ENCODE results near the gene ZNF385A. TPM values are rescaled to one million over a fixed set of nuclear protein-coding genes. Genes with fewer than 3 reads are reported as not detected.

Gene ZNF385A
- polyA plus RNA-seq, 2 donors, result 44.6 to 49.9 TPM

DNA sequence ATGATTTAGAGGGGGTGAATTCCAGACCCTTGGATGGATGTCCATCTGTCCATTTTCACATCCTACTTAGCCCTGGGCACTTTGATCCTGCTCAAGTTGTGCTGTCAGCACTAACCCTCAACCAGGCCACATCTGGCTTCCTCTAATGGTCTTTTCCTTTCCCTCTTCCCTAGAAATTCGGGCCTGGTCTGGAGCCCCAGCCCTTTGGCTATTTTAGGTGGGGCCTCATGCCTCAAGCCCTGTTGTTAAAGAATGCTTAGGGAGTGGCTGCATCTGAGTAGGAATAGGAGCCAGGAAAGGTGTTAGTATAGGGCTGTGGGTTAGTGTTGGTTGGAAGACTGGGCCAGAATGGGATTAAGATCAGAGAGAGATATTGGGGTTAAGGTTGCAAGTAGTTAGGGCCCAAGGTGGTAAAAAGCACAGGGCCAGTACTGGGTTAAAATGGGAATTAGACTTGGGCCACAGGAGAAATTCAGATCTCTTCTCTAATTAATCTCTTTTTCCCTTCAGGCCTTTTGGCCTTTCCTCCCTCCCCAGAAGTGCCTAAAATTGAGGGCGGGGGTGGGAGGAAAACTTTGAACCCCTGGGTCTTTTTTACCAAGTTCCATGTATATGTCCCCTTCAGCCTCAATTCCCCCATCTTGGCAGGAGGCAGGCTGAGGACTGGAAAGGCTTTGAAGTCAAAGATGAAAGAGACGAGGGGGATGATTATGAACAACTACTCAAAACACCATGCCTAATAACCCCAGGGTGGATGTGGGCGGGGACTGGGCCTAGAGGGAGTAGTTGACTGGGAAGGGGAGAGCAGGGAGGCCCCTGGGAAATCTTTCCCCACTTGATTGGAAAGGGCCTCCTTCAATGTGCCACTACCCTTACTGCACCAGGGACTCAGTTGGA, 4.0 kb upstream of the ZNF385A start:
- peak overlapping the region; percentile 76 to 92 for H3K27ac ChIP-seq (ENCODE audit: low read depth in 2 of 2, low read length in 1 of 2)
- H3K4me3 ChIP-seq (ENCODE audit: low read depth in 1 of 2, low read length in 2 of 2), result no peak overlapping the region
- peaks cover 0 to 35% of the 10 kb centered on the region in 2 donors for H3K4me1 ChIP-seq (ENCODE audit: control insufficient read depth in 2 of 2, insufficient read depth in 2 of 2, low read length in 1 of 2)
- H3K9me3 ChIP-seq (ENCODE audit: control insufficient read depth in 2 of 2, insufficient read depth in 1 of 2, low read depth in 1 of 2, low read length in 1 of 2), result no peaks in the 10 kb centered on the region
- no peaks in the 10 kb centered on the region for H3K27me3 ChIP-seq (ENCODE audit: control insufficient read depth in 1 of 2, insufficient read depth in 2 of 2, low read length in 2 of 2)
- no peaks in the 10 kb centered on the region for H3K36me3 ChIP-seq (ENCODE audit: control insufficient read depth in 2 of 2, insufficient read depth in 2 of 2, low read length in 1 of 2)
- 44 to 57% methylated on average over 4 of the region's 4 CpGs for WGBS, 2 donors

DNA sequence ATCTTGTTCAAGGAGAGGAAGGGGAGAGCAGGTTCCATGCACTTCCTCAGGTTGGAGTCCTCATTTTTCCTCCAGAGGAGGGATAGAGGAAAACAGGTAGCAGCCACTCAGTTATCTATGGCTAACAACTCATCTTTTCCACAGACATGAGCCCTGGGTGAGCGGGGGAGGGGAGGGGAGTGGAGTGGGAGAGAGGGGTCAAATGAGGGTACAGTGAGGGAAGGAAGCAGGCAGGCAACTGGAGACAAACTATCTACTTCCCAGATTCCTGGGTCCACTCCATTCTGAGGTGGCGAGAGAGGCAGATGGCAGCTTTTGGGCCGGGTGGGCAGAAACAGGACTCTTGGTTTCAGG, 2.6 kb upstream of the ZNF385A start:
- no peaks in the 10 kb centered on the region for H3K27me3 ChIP-seq (ENCODE audit: control insufficient read depth in 1 of 2, insufficient read depth in 2 of 2, low read length in 2 of 2)
- 83 to 89% methylated on average over 3 of the region's 3 CpGs for WGBS, 2 donors
- no peaks in the 10 kb centered on the region for H3K9me3 ChIP-seq (ENCODE audit: control insufficient read depth in 2 of 2, insufficient read depth in 1 of 2, low read depth in 1 of 2, low read length in 1 of 2)
- H3K27ac ChIP-seq (ENCODE audit: low read depth in 2 of 2, low read length in 1 of 2), result peak overlapping the region; percentile 65 to 86
- peaks cover 0 to 32% of the 10 kb centered on the region in 2 donors for H3K4me1 ChIP-seq (ENCODE audit: control insufficient read depth in 2 of 2, insufficient read depth in 2 of 2, low read length in 1 of 2)
- H3K36me3 ChIP-seq (ENCODE audit: control insufficient read depth in 2 of 2, insufficient read depth in 2 of 2, low read length in 1 of 2), result no peaks in the 10 kb centered on the region
- H3K4me3 ChIP-seq (ENCODE audit: low read depth in 1 of 2, low read length in 2 of 2), result no peak overlapping the region

GRCh38 chr12:54386403-54387113, 2.0 kb upstream of the ZNF385A start:
- no peaks in the 10 kb centered on the region for H3K27me3 ChIP-seq (ENCODE audit: control insufficient read depth in 1 of 2, insufficient read depth in 2 of 2, low read length in 2 of 2)
- H3K36me3 ChIP-seq (ENCODE audit: control insufficient read depth in 2 of 2, insufficient read depth in 2 of 2, low read length in 1 of 2), result no peaks in the 10 kb centered on the region
- 83 to 89% methylated on average over 3 of the region's 3 CpGs for WGBS, 2 donors
- H3K9me3 ChIP-seq (ENCODE audit: control insufficient read depth in 2 of 2, insufficient read depth in 1 of 2, low read depth in 1 of 2, low read length in 1 of 2), result no peaks in the 10 kb centered on the region
- no peak overlapping the region for H3K4me3 ChIP-seq (ENCODE audit: low read depth in 1 of 2, low read length in 2 of 2)
- peak overlapping the region; percentile 65 to 86 for H3K27ac ChIP-seq (ENCODE audit: low read depth in 2 of 2, low read length in 1 of 2)
- H3K4me1 ChIP-seq (ENCODE audit: control insufficient read depth in 2 of 2, insufficient read depth in 2 of 2, low read length in 1 of 2), result peaks cover 0 to 32% of the 10 kb centered on the region in 2 donors

- no peaks in the 10 kb centered on the region for H3K36me3 ChIP-seq (ENCODE audit: control insufficient read depth in 2 of 2, insufficient read depth in 2 of 2, low read length in 1 of 2)
- no peaks in the 10 kb centered on the region for H3K27me3 ChIP-seq (ENCODE audit: control insufficient read depth in 1 of 2, insufficient read depth in 2 of 2, low read length in 2 of 2)
- peaks cover 0 to 32% of the 10 kb centered on the region in 2 donors for H3K4me1 ChIP-seq (ENCODE audit: control insufficient read depth in 2 of 2, insufficient read depth in 2 of 2, low read length in 1 of 2)
- 57 to 66% methylated on average over 10 of the region's 10 CpGs for WGBS, 2 donors
- no peaks in the 10 kb centered on the region for H3K9me3 ChIP-seq (ENCODE audit: control insufficient read depth in 2 of 2, insufficient read depth in 1 of 2, low read depth in 1 of 2, low read length in 1 of 2)
- peak overlapping the region; percentile 64 to 65 for H3K27ac ChIP-seq (ENCODE audit: low read depth in 2 of 2, low read length in 1 of 2)
- no peak overlapping the region for H3K4me3 ChIP-seq (ENCODE audit: low read depth in 1 of 2, low read length in 2 of 2)
These were observed 850 bp upstream of the ZNF385A start for GRCh38 chr12:54385251-54385914.

- no peaks in the 10 kb centered on the region for H3K36me3 ChIP-seq (ENCODE audit: control insufficient read depth in 2 of 2, insufficient read depth in 2 of 2, low read length in 1 of 2)
- H3K9me3 ChIP-seq (ENCODE audit: control insufficient read depth in 2 of 2, insufficient read depth in 1 of 2, low read depth in 1 of 2, low read length in 1 of 2), result no peaks in the 10 kb centered on the region
- peak overlapping the region; percentile 51 to 91 for H3K27ac ChIP-seq (ENCODE audit: low read depth in 2 of 2, low read length in 1 of 2)
- H3K4me1 ChIP-seq (ENCODE audit: control insufficient read depth in 2 of 2, insufficient read depth in 2 of 2, low read length in 1 of 2), result peaks cover 3 to 19% of the 10 kb centered on the region in 2 donors
- H3K27me3 ChIP-seq (ENCODE audit: control insufficient read depth in 1 of 2, insufficient read depth in 2 of 2, low read length in 2 of 2), result no peaks in the 10 kb centered on the region
- H3K4me3 ChIP-seq (ENCODE audit: low read depth in 1 of 2, low read length in 2 of 2), result no peak overlapping the region
- 72 to 73% methylated on average over 3 of the region's 3 CpGs for WGBS, 2 donors
These were observed 1.4 kb downstream of the ZNF385A start for GRCh38 chr12:54383041-54383609.

- H3K4me1 ChIP-seq (ENCODE audit: control insufficient read depth in 2 of 2, insufficient read depth in 2 of 2, low read length in 1 of 2), result peaks cover 3 to 10% of the 10 kb centered on the region in 2 donors
- WGBS, 2 donors, result 93 to 94% methylated on average over 4 of the region's 4 CpGs
- H3K9me3 ChIP-seq (ENCODE audit: control insufficient read depth in 2 of 2, insufficient read depth in 1 of 2, low read depth in 1 of 2, low read length in 1 of 2), result no peaks in the 10 kb centered on the region
- H3K4me3 ChIP-seq (ENCODE audit: low read depth in 1 of 2, low read length in 2 of 2), result no peak overlapping the region
- peaks cover 0 to 8% of the 10 kb centered on the region in 2 donors for H3K36me3 ChIP-seq (ENCODE audit: control insufficient read depth in 2 of 2, insufficient read depth in 2 of 2, low read length in 1 of 2)
- no peaks in the 10 kb centered on the region for H3K27me3 ChIP-seq (ENCODE audit: control insufficient read depth in 1 of 2, insufficient read depth in 2 of 2, low read length in 2 of 2)
- no peak overlapping the region for H3K27ac ChIP-seq (ENCODE audit: low read depth in 2 of 2, low read length in 1 of 2)
These were observed 3.4 kb downstream of the ZNF385A start for GRCh38 chr12:54381136-54381535.

- Histone ChIP-seq H3K27me3 (ENCODE audit: control insufficient read depth in 1 of 2, insufficient read depth in 2 of 2, low read length in 2 of 2) (no peaks in the 10 kb centered on the region), H3K4me1 (ENCODE audit: control insufficient read depth in 2 of 2, insufficient read depth in 2 of 2, low read length in 1 of 2) (peaks cover 3 to 10% of the 10 kb centered on the region in 2 donors), H3K36me3 (ENCODE audit: control insufficient read depth in 2 of 2, insufficient read depth in 2 of 2, low read length in 1 of 2) (peaks cover 0 to 8% of the 10 kb centered on the region in 2 donors), H3K9me3 (ENCODE audit: control insufficient read depth in 2 of 2, insufficient read depth in 1 of 2, low read depth in 1 of 2, low read length in 1 of 2) (no peaks in the 10 kb centered on the region), H3K4me3 (ENCODE audit: low read depth in 1 of 2, low read length in 2 of 2) (peak overlapping the region; percentile 1 to 13), H3K27ac (ENCODE audit: low read depth in 2 of 2, low read length in 1 of 2) (peak overlapping the region; percentile 45 to 65)
- WGBS, 2 donors, result 17 to 19% methylated on average over 19 of the region's 19 CpGs
These were observed 4.9 kb downstream of the ZNF385A start for GRCh38 chr12:54379398-54380201.

DNA sequence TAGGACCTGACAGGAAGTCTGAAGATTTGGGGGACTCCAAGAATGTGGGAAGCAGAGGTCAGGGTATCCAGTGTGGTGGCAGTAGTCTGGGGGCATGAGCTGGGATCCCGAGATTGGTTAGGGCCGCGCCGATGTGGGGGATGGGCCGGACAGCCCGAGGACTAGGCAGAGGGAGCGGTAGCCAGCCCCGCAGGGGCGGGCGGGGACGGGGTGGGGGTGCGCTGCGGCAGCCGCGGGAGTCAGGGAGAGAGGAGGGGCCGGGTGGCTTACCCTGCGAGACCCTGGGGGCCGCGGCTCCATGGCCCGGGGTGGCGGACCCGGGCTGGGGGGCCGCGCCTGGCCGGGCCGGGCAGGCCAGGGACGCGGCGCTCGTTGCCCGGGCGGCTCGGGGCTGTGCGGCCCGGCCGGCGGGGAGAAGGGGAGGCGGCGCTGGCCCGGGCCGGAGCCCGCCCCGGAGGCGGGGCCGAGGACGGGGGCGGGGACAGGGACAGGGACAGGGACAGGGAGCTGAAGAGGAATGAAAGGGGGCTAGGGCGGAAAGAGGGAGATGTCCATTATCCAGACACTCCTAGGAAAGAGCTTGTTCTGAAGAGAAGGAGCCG, 5.6 kb downstream of the ZNF385A start:
- H3K27me3 ChIP-seq (ENCODE audit: control insufficient read depth in 1 of 2, insufficient read depth in 2 of 2, low read length in 2 of 2), result no peaks in the 10 kb centered on the region
- H3K36me3 ChIP-seq (ENCODE audit: control insufficient read depth in 2 of 2, insufficient read depth in 2 of 2, low read length in 1 of 2), result peaks cover 0 to 8% of the 10 kb centered on the region in 2 donors
- peak overlapping the region; percentile 45 to 65 for H3K27ac ChIP-seq (ENCODE audit: low read depth in 2 of 2, low read length in 1 of 2)
- no peaks in the 10 kb centered on the region for H3K9me3 ChIP-seq (ENCODE audit: control insufficient read depth in 2 of 2, insufficient read depth in 1 of 2, low read depth in 1 of 2, low read length in 1 of 2)
- 14 to 19% methylated on average over 41 to 49 of the region's 49 CpGs for WGBS, 2 donors
- H3K4me1 ChIP-seq (ENCODE audit: control insufficient read depth in 2 of 2, insufficient read depth in 2 of 2, low read length in 1 of 2), result peaks cover 3 to 15% of the 10 kb centered on the region in 2 donors
- H3K4me3 ChIP-seq (ENCODE audit: low read depth in 1 of 2, low read length in 2 of 2), result peak overlapping the region; percentile 28 to 37

Measured in esophagus (tissue), 2 donors.